Trophoblast cell (in vitro differentiated cells and primary cell): ENCODE results near the gene TRAPPC6A.

Experiments
- DNase-seq, 2 donors: peaks; one replicate each; pipeline ENCODE4 v3.0.0-alpha.2; 2016
- H2AFZ ChIP-seq: 2 replicates; pipeline ENCODE4 v1.6.1; 2013; ENCODE audit warnings: low read length, moderate library complexity, mild to moderate bottlenecking; ENCODE audit not compliant: insufficient read depth, poor library complexity
- H2AK5ac ChIP-seq: 2 replicates; pipeline ENCODE4 v1.6.1; 2013; ENCODE audit warnings: mild to moderate bottlenecking, low read length
- H2BK120ac ChIP-seq: 2 replicates; pipeline ENCODE4 v1.6.1; 2013; ENCODE audit warnings: low read length, mild to moderate bottlenecking, moderate library complexity; ENCODE audit not compliant: insufficient read depth, poor library complexity
- H2BK12ac ChIP-seq: 2 replicates; pipeline ENCODE4 v1.6.1; 2013; ENCODE audit warnings: mild to moderate bottlenecking, low read length, moderate library complexity
- H2BK5ac ChIP-seq: 2 replicates; pipeline ENCODE4 v1.6.1; 2013; ENCODE audit warnings: low read length, low read depth, moderate library complexity, mild to moderate bottlenecking; ENCODE audit not compliant: poor library complexity
- H3K14ac ChIP-seq: 2 replicates; pipeline ENCODE4 v1.6.1; 2013; ENCODE audit warnings: mild to moderate bottlenecking, low read length
- H3K18ac ChIP-seq: 2 replicates; pipeline ENCODE4 v1.6.1; 2013; ENCODE audit warnings: mild to moderate bottlenecking, low read length
- H3K23ac ChIP-seq: 2 replicates; pipeline ENCODE4 v1.6.1; 2013; ENCODE audit warnings: low read length
- H3K27ac ChIP-seq: 2 replicates; pipeline ENCODE4 v1.5.1; 2013; ENCODE audit warnings: low read depth, mild to moderate bottlenecking, inconsistent platforms, low read length, moderate library complexity
- H3K27me3 ChIP-seq: 2 replicates; pipeline ENCODE4 v1.6.1; 2013; ENCODE audit warnings: inconsistent platforms, mild to moderate bottlenecking, low read length, moderate library complexity; ENCODE audit not compliant: insufficient read depth
- H3K36me3 ChIP-seq, 2 experiments: 1 replicate in 1 of 2; 2 replicates in 1 of 2; pipeline ENCODE4 v1.6.1; 2013; ENCODE audit warnings: low read length in 2 of 2, mild to moderate bottlenecking in 2 of 2, moderate library complexity in 1 of 2; ENCODE audit not compliant: insufficient read depth in 2 of 2, control insufficient read depth in 1 of 2
- H3K4ac ChIP-seq: 2 replicates; pipeline ENCODE4 v1.6.1; 2013; ENCODE audit warnings: low read depth, mild to moderate bottlenecking, low read length, moderate library complexity
- H3K4me1 ChIP-seq, 2 experiments: 1 replicate in 1 of 2; 2 replicates in 1 of 2; pipeline ENCODE4 v1.6.1; 2013; ENCODE audit warnings: low read length in 2 of 2, mild to moderate bottlenecking in 2 of 2, moderate library complexity in 1 of 2; ENCODE audit not compliant: insufficient read depth in 2 of 2, control insufficient read depth in 1 of 2
- H3K4me2 ChIP-seq: 2 replicates; pipeline ENCODE4 v1.6.1; 2013; ENCODE audit warnings: inconsistent platforms, mild to moderate bottlenecking, low read length, moderate library complexity
- H3K4me3 ChIP-seq: 2 replicates; pipeline ENCODE4 v1.5.1; 2013; ENCODE audit warnings: mild to moderate bottlenecking, low read depth, low read length, inconsistent platforms
- H3K79me1 ChIP-seq: one replicate; pipeline ENCODE4 v1.6.1; 2013; ENCODE audit warnings: low read length
- H3K79me2 ChIP-seq: 2 replicates; pipeline ENCODE4 v1.6.1; 2013; ENCODE audit warnings: low read length, mild to moderate bottlenecking; ENCODE audit not compliant: control insufficient read depth, insufficient read depth, poor library complexity
- H3K9ac ChIP-seq: 2 replicates; pipeline ENCODE4 v1.6.1; 2013; ENCODE audit warnings: mild to moderate bottlenecking, low read length
- H3K9me3 ChIP-seq: 2 replicates; pipeline ENCODE4 v1.6.1; 2013; ENCODE audit warnings: low read depth, mild to moderate bottlenecking, control low read depth, inconsistent platforms, low read length; ENCODE audit not compliant: insufficient read depth
- H4K12ac ChIP-seq: 2 replicates; pipeline ENCODE4 v1.6.1; 2013; ENCODE audit warnings: low read depth, mild to moderate bottlenecking, low read length, moderate library complexity
- H4K8ac ChIP-seq: 2 replicates; pipeline ENCODE4 v1.6.1; 2013; ENCODE audit warnings: low read depth, mild to moderate bottlenecking, low read length, moderate library complexity
- H4K91ac ChIP-seq: one replicate; pipeline ENCODE4 v1.6.1; 2013; ENCODE audit warnings: low read depth, mild to moderate bottlenecking, low read length, moderate library complexity
- WGBS: extraction: QIAGEN DNeasy Blood & Tissue Kit; methylation state at CpG from one replicate; pipeline ENCODE4 v1.1.7; 2013; ENCODE audit warnings: missing lambda C conversion rate; ENCODE audit not compliant: insufficient read length, insufficient coverage; ENCODE audit errors: extremely low coverage; 5-methylcytosine and 5-hydroxymethylcytosine counted together

TRAPPC6A gene

GRCh38 chr19:45147835-45148676, 30.0 kb downstream of the TRAPPC6A start:
- H4K12ac ChIP-seq = no peak overlapping the region
- no peak for DNase-seq
- WGBS = no CpG with 5 or more reads among the region's 18 CpGs

GRCh38 chr19:45146741-45147205, 31.3 kb downstream of the TRAPPC6A start:
- no peak overlapping the region for H3K27ac ChIP-seq
- no peaks in the 10 kb centered on the region for H3K79me2 ChIP-seq
- H4K8ac ChIP-seq = no peak overlapping the region
- no peak overlapping the region for H2AFZ ChIP-seq
- H2BK12ac ChIP-seq = no peak overlapping the region
- no peaks in the 10 kb centered on the region for H3K79me1 ChIP-seq
- DNase-seq = no peak
- peaks cover 40 to 44% of the 10 kb centered on the region in 2 experiments for H3K36me3 ChIP-seq
- H2BK120ac ChIP-seq = no peak overlapping the region
- H3K4me3 ChIP-seq = no peak overlapping the region
- no peaks in the 10 kb centered on the region for H3K9me3 ChIP-seq
- no peak overlapping the region for H2AK5ac ChIP-seq
- no peak overlapping the region for H2BK5ac ChIP-seq
- no peaks in the 10 kb centered on the region for H3K27me3 ChIP-seq
- no peak overlapping the region for H3K18ac ChIP-seq
- H4K12ac ChIP-seq = no peak overlapping the region
- no peak overlapping the region for H3K9ac ChIP-seq
- no peak overlapping the region for H4K91ac ChIP-seq
- H3K4ac ChIP-seq = no peak overlapping the region
- H3K4me1 ChIP-seq = no peaks in the 10 kb centered on the region
- H3K14ac ChIP-seq = no peak overlapping the region
- WGBS = no CpG with 5 or more reads among the region's 18 CpGs
- H3K4me2 ChIP-seq = no peak overlapping the region
- H3K23ac ChIP-seq = no peak overlapping the region

More at GRCh38 chr19:45147835-45148676, 30.0 kb downstream of the TRAPPC6A start:
- Histone ChIP-seq H3K27me3 (peaks cover 11% of the 10 kb centered on the region), H3K18ac (no peak overlapping the region), H3K79me1 (no peaks in the 10 kb centered on the region), H3K9ac (no peak overlapping the region), H2BK5ac (no peak overlapping the region), H3K79me2 (no peaks in the 10 kb centered on the region), H3K4me1 (no peaks in the 10 kb centered on the region), H3K23ac (no peak overlapping the region), H3K9me3 (peaks cover 10% of the 10 kb centered on the region), H2AFZ (no peak overlapping the region), H3K27ac (no peak overlapping the region), H3K14ac (no peak overlapping the region), H3K36me3 (peaks cover 29 to 31% of the 10 kb centered on the region in 2 experiments), H4K8ac (no peak overlapping the region), H2AK5ac (no peak overlapping the region), H2BK120ac (no peak overlapping the region), H4K91ac (no peak overlapping the region), H3K4me2 (no peak overlapping the region), H3K4me3 (no peak overlapping the region), H2BK12ac (no peak overlapping the region), H3K4ac (no peak overlapping the region)

GRCh38 chr19:45146251-45146650, 31.8 kb downstream of the TRAPPC6A start:
- H3K27ac ChIP-seq = no peak overlapping the region
- no peak overlapping the region for H2BK120ac ChIP-seq
- no peaks in the 10 kb centered on the region for H3K4me1 ChIP-seq
- H4K12ac ChIP-seq = no peak overlapping the region
- no peak overlapping the region for H2AK5ac ChIP-seq
- no peak overlapping the region for H2AFZ ChIP-seq
- H2BK5ac ChIP-seq = no peak overlapping the region
- no peak overlapping the region for H3K4ac ChIP-seq
- H3K79me2 ChIP-seq = no peaks in the 10 kb centered on the region
- no peak overlapping the region for H4K8ac ChIP-seq
- peaks cover 46 to 49% of the 10 kb centered on the region in 2 experiments for H3K36me3 ChIP-seq
- H3K23ac ChIP-seq = no peak overlapping the region
- H3K27me3 ChIP-seq = no peaks in the 10 kb centered on the region
- H3K18ac ChIP-seq = no peak overlapping the region
- no peak overlapping the region for H2BK12ac ChIP-seq
- no CpG with 5 or more reads among the region's 13 CpGs for WGBS
- H4K91ac ChIP-seq = no peak overlapping the region
- H3K9me3 ChIP-seq = no peaks in the 10 kb centered on the region
- H3K79me1 ChIP-seq = no peaks in the 10 kb centered on the region
- no peak for DNase-seq
- H3K9ac ChIP-seq = no peak overlapping the region
- H3K4me2 ChIP-seq = no peak overlapping the region
- H3K14ac ChIP-seq = no peak overlapping the region
- H3K4me3 ChIP-seq = no peak overlapping the region

GRCh38 chr19:45145270-45146189, 32.5 kb downstream of the TRAPPC6A start:
- no CpG with 5 or more reads among the region's 54 CpGs for WGBS
- Histone ChIP-seq H3K4me2 (no peak overlapping the region), H2BK12ac (no peak overlapping the region), H4K91ac (no peak overlapping the region), H3K9me3 (no peaks in the 10 kb centered on the region), H4K8ac (no peak overlapping the region), H2BK5ac (no peak overlapping the region), H3K4me1 (no peaks in the 10 kb centered on the region), H3K27me3 (no peaks in the 10 kb centered on the region), H4K12ac (no peak overlapping the region), H3K4me3 (no peak overlapping the region), H3K4ac (no peak overlapping the region), H3K27ac (no peak overlapping the region), H3K79me2 (no peaks in the 10 kb centered on the region), H2AFZ (no peak overlapping the region), H2BK120ac (no peak overlapping the region), H3K79me1 (no peaks in the 10 kb centered on the region), H3K18ac (no peak overlapping the region), H3K36me3 (peaks cover 52 to 54% of the 10 kb centered on the region in 2 experiments), H3K23ac (no peak overlapping the region), H3K14ac (no peak overlapping the region), H3K9ac (no peak overlapping the region), H2AK5ac (no peak overlapping the region)
- no peak for DNase-seq
